A673 (cell line): Measurements from ENCODE around the gene LYRM4. TPM values are rescaled to one million over a fixed set of nuclear protein-coding genes. Genes with fewer than 3 reads are reported as not detected.

Experiments used
- BruUV-seq: library from RNA; stranded (reverse); fragments of 400-500 nt; replicated peaks from 2 replicates; lab custom pipeline; 2021; lab: Mats Ljungman, UMichigan
- CTCF ChIA-PET: fragments of 300-600 bp; sonication (Branson Sonifier 250); formaldehyde crosslinking; loops from one replicate; lab custom pipeline; 2022; ENCODE audit warnings: antibody characterized with exemption; lab: Charles Lee
- POLR2A ChIA-PET: fragments of 300-600 bp; sonication (Branson Sonifier 250); formaldehyde crosslinking; loops from one replicate; lab custom pipeline; 2022; ENCODE audit warnings: antibody characterized with exemption; ENCODE audit not compliant: low non-redundant PET; lab: Charles Lee
- DNase-seq: peaks from one replicate; pipeline ENCODE4 v3.0.0-alpha.2; 2015; ENCODE audit warnings: low spot score
- H3K27ac ChIP-seq: fragments of 200-600 bp; sonication (generic); 2 replicates; pipeline ENCODE4 v1.5.1; 2016; ENCODE audit warnings: mixed run types, low read depth, mild to moderate bottlenecking, mixed read lengths, antibody characterized with exemption, low read length; ENCODE audit not compliant: poor library complexity, severe bottlenecking
- H3K27me3 ChIP-seq: fragments of 200-600 bp; sonication (generic); replicated peaks from 2 replicates; pipeline ENCODE4 v1.6.1; 2017; ENCODE audit warnings: mixed run types, low read depth, mild to moderate bottlenecking, mixed read lengths, antibody characterized with exemption, low read length; ENCODE audit not compliant: insufficient read depth, poor library complexity
- H3K36me3 ChIP-seq: fragments of 200-600 bp; sonication (generic); 2 replicates; pipeline ENCODE4 v1.6.1; 2016; ENCODE audit warnings: mixed run types, mild to moderate bottlenecking, mixed read lengths, antibody characterized with exemption, low read length; ENCODE audit not compliant: insufficient read depth, poor library complexity, severe bottlenecking
- H3K4me1 ChIP-seq: fragments of 200-600 bp; sonication (generic); 2 replicates; pipeline ENCODE4 v1.6.1; 2017; ENCODE audit warnings: mixed run types, mild to moderate bottlenecking, mixed read lengths, antibody characterized with exemption, low read length; ENCODE audit not compliant: insufficient read depth, poor library complexity, severe bottlenecking
- H3K4me3 ChIP-seq: fragments of 200-600 bp; sonication (generic); 2 replicates; pipeline ENCODE4 v1.5.1; 2016; ENCODE audit warnings: low read depth, mixed run types, mild to moderate bottlenecking, mixed read lengths, low read length; ENCODE audit not compliant: poor library complexity, severe bottlenecking
- H3K9me3 ChIP-seq: fragments of 200-600 bp; sonication (generic); 2 replicates; pipeline ENCODE4 v1.6.1; 2016; ENCODE audit warnings: mixed run types, low read depth, mild to moderate bottlenecking, mixed read lengths, antibody characterized with exemption, low read length; ENCODE audit not compliant: poor library complexity, severe bottlenecking
- EZH2 ChIP-seq: fragments of 200-600 bp; sonication (generic); IDR thresholded peaks from 2 replicates; pipeline ENCODE4 v1.6.1; 2017; ENCODE audit warnings: borderline replicate concordance, low read depth, mild to moderate bottlenecking, mixed read lengths, antibody characterized with exemption, low read length; ENCODE audit not compliant: poor library complexity, severe bottlenecking
- intact Hi-C: fragments of 100-400 bp; cut with micrococcal nuclease; formaldehyde crosslinking; loops from one replicate; pipeline ENCODE4 v1.10.0; 2022; ENCODE audit not compliant: unreplicated experiment
- total RNA-seq: library from RNA; stranded (reverse); gene quantifications from 2 replicates; pipeline ENCODE4 v1.2.3, GENCODE V29; 2021
- TF ChIP-seq, protein P1 (sequence below): fragments of 300-800, 200-600 bp; sonication (generic); conservative IDR thresholded peaks from 2 replicates; pipeline ENCODE4 v1.5.1; 2017; ENCODE audit warnings: low read depth, mild to moderate bottlenecking, antibody characterized with exemption, low read length, moderate library complexity, mixed read lengths

Gene LYRM4
- total RNA-seq, 1 experiment from 2014 or later: 53.6 TPM

DNA sequence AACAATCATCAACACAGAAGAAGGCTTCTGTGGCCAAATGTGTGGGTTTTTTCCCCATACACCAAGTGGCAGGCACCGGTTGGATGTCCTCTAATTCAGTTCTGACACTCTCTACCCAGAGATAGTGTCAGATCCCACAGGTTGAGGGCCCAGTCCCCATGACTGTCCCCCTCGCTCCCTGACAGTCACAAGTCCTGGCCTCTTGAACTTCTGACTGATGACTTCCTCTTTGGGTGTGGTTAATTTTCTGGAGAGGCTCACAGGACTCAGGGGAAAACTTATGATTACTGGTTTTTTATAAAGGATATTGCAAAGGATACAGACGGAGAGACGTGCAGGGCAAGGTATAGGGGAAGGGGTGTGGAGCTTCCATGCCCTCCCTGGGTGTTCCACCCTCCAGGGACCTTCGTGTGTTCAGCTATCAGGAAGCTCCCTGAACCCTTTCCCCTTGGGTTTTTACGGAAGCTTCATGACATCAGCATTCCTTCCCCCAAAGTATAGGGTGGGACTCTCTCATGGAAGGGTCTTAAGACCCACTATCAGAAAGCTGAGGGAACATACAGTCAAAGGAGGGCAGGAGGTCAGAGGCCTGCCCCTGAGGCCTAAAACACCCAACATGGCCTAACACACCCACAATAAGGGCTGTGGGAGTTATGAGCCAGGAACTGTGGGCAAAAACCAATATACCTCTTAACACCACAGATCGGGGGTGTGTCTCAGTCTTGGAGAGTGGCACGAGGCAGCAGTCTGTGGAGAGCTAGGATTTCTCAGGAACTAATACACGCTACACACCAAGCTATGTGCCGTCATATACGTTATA, 33.9 kb upstream of the LYRM4 start:
- Histone ChIP-seq H3K4me3 (no peak overlapping the region), H3K9me3 (no peaks in the 10 kb centered on the region), H3K27ac (no peak overlapping the region), H3K27me3 (no peaks in the 10 kb centered on the region), H3K36me3 (no peaks in the 10 kb centered on the region), H3K4me1 (no peaks in the 10 kb centered on the region)
- no peak for TF ChIP-seq EZH2
- TF ChIP-seq, protein P1, sequence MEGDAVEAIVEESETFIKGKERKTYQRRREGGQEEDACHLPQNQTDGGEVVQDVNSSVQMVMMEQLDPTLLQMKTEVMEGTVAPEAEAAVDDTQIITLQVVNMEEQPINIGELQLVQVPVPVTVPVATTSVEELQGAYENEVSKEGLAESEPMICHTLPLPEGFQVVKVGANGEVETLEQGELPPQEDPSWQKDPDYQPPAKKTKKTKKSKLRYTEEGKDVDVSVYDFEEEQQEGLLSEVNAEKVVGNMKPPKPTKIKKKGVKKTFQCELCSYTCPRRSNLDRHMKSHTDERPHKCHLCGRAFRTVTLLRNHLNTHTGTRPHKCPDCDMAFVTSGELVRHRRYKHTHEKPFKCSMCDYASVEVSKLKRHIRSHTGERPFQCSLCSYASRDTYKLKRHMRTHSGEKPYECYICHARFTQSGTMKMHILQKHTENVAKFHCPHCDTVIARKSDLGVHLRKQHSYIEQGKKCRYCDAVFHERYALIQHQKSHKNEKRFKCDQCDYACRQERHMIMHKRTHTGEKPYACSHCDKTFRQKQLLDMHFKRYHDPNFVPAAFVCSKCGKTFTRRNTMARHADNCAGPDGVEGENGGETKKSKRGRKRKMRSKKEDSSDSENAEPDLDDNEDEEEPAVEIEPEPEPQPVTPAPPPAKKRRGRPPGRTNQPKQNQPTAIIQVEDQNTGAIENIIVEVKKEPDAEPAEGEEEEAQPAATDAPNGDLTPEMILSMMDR: no peak
- BruUV-seq: no TSS peak
- intact Hi-C loops: no loop called here
- no peak for DNase-seq
- ChIA-PET CTCF (no interaction called here), POLR2A (interaction anchor here (0.5 kb wide), 1 partner anchor 1271 kb away, joined by 6 read pairs; no protein-coding TSS in a partner anchor)

DNA sequence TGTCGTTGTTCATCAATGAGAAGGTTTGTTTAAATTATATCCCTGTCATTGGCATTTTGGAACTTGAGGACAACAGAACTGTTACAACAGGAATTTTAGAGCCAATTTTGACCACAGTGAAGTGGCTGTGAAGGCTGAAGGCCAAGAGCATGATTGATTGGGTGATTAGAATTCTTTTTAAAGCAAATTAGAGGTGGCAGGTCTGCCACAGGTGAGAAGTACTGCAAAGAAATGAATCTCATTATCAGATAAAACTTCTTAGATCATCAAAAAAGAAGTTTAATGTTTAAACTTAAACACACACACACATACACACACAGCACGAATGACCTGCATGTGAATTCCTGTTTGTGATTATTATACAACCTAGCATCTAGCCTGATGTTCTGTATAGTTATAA, 32.9 kb upstream of the LYRM4 start:
- Histone ChIP-seq H3K27ac (no peak overlapping the region), H3K27me3 (no peaks in the 10 kb centered on the region), H3K36me3 (no peaks in the 10 kb centered on the region), H3K4me3 (no peak overlapping the region), H3K9me3 (no peaks in the 10 kb centered on the region), H3K4me1 (no peaks in the 10 kb centered on the region)
- ChIA-PET POLR2A (no interaction called here), CTCF (no interaction called here)
- intact Hi-C loops: no loop called here
- no peak for DNase-seq
- TF ChIP-seq, protein P1: no peak
- no peak for TF ChIP-seq EZH2
- no TSS peak for BruUV-seq

DNA sequence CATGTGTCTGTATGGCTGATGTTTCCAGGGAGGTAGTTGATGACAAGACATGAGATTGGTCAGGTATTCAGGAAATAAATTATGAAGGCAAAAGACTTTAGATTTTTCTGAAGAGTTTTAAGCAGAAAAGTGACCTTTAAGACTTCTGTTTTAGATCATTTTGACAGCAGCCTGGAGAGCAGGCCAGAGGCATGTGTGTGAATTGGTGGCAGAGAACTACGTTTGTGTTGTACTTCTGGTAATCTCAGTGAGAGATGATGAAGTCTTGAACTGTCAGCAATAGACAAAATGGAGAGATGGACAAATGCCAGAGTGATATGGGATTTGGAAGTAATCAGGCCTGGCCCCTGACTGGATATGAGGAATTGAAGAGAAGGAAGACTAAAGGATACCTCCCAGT, 31.4 kb upstream of the LYRM4 start:
- TF ChIP-seq EZH2: no peak
- TF ChIP-seq, protein P1: no peak
- intact Hi-C loops: no loop called here
- H3K4me1 ChIP-seq: peaks cover 7% of the 10 kb centered on the region
- H3K9me3 ChIP-seq: no peaks in the 10 kb centered on the region
- H3K27me3 ChIP-seq: no peaks in the 10 kb centered on the region
- H3K27ac ChIP-seq: no peak overlapping the region
- BruUV-seq: no TSS peak
- no peak for DNase-seq
- H3K4me3 ChIP-seq: no peak overlapping the region
- no peaks in the 10 kb centered on the region for H3K36me3 ChIP-seq
- ChIA-PET POLR2A (no interaction called here), CTCF (no interaction called here)
